NCI-H69 (cell line): Measurements from ENCODE around the gene MANSC4.
A peak's percentile ranks its signal among the peaks of the same experiment; 100 is the strongest.

Experiments
- DNase-seq: peaks from one replicate; lab custom pipeline; 2025; lab: John Stamatoyannopoulos, UW

The MANSC4 gene

GRCh38 chr12:27800819-27801218 is 20.8 kb upstream of the MANSC4 start:
- no peak for DNase-seq

- no peak for DNase-seq
Measured at GRCh38 chr12:27797301-27798025, 17.4 kb upstream of the MANSC4 start.

GRCh38 chr12:27796128-27796527 is 16.1 kb upstream of the MANSC4 start:
- DNase-seq, result no peak

GRCh38 chr12:27794818-27795584 is 15.0 kb upstream of the MANSC4 start:
- no peak for DNase-seq

GRCh38 chr12:27790179-27790578 is 10.1 kb upstream of the MANSC4 start:
- no peak for DNase-seq

- no peak for DNase-seq
Measured at GRCh38 chr12:27787559-27787958, 7.5 kb upstream of the MANSC4 start.

GRCh38 chr12:27785882-27786570 is 6.0 kb upstream of the MANSC4 start:
- DNase-seq, result peak; percentile 71

GRCh38 chr12:27782481-27782880 is 2.4 kb upstream of the MANSC4 start:
- no peak for DNase-seq

GRCh38 chr12:27781680-27782079 is 1.6 kb upstream of the MANSC4 start:
- DNase-seq, result peak; percentile 7

- DNase-seq, result peak; percentile 64
Measured at GRCh38 chr12:27780612-27781408, 774 bp upstream of the MANSC4 start.

- peak; percentile 51 for DNase-seq
Measured at GRCh38 chr12:27779416-27779919, 568 bp downstream of the MANSC4 start.

- DNase-seq, result no peak
Measured at GRCh38 chr12:27778206-27778605, 1.8 kb downstream of the MANSC4 start.

- no peak for DNase-seq
Measured at GRCh38 chr12:27777141-27777540, 2.9 kb downstream of the MANSC4 start.

GRCh38 chr12:27772328-27773049 is 7.5 kb downstream of the MANSC4 start:
- DNase-seq, result no peak

- no peak for DNase-seq
Measured at GRCh38 chr12:27771481-27772327, 8.3 kb downstream of the MANSC4 start.

GRCh38 chr12:27769142-27769673 is 10.8 kb downstream of the MANSC4 start:
- DNase-seq, result no peak

- no peak for DNase-seq
Measured at GRCh38 chr12:27766587-27766986, 13.4 kb downstream of the MANSC4 start.

GRCh38 chr12:27762757-27763156 is 17.3 kb downstream of the MANSC4 start:
- no peak for DNase-seq

- no peak for DNase-seq
Measured at GRCh38 chr12:27756670-27757195, 23.3 kb downstream of the MANSC4 start.

- no peak for DNase-seq
Measured at GRCh38 chr12:27754795-27755194, 25.2 kb downstream of the MANSC4 start.
